ENCODE data around the gene SIPA1L3.

The SIPA1L3 gene

DNA sequence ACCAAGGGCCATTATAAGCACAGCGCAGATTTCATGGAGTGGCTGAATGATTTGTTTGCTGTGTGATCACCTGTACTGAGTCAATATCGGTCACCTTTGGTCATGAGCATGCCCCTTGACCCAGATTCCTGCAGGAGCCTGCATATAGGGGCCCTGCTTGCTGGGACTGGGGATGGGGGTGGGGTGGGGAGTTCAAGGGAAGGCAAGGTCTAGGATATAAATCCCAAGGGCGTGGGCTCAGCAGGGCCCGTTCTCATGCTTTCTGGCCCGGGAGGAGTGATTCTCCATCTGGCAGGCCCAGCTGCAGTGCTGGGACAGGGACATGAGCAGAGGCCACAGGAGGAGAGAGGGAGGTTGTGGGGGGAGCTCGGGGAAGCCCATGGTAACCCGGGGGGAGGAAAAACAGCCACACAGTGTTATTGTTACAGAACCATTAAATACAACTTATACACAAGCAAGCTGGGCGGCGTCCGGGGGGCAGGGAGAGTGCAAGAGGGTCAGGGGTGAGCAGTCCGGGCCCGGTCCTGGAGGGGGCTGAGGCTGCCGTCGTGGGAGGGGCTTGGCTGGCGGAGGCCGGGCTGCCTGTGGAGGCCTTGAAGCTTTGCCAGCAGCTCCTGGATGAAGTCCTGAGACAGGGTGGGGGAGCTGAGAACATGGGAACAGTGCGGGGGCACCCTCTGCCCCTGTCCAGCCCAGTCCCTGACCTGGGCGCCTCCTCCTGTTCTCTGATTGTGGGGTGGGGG lies 344.0 kb downstream of the SIPA1L3 start:
- DNase-seq = peak; percentile 32

DNA sequence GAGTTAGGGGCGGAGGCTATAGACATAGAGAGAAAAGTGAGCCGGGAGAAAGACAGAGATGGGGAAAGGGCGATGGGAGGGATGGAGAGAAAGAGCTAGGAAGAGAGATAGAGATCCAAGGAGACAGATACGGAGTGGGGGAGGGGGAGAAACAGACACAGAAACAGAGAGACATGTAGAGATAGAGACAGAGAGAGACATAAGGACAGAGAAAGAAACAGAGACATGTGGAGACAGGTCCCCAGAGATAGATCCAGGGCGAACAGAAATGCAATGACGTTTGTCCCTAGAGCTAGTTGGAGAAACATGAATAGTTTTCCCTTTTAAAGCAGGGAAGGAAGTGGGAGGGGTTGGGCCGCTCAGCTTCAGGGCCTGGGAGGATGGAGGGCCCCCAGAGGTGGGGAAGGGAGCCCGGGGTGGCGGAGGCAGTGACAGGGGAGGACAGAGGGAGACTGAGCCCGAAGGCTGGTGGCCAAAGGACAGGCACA lies 344.6 kb downstream of the SIPA1L3 start:
- DNase-seq = no peak

DNA sequence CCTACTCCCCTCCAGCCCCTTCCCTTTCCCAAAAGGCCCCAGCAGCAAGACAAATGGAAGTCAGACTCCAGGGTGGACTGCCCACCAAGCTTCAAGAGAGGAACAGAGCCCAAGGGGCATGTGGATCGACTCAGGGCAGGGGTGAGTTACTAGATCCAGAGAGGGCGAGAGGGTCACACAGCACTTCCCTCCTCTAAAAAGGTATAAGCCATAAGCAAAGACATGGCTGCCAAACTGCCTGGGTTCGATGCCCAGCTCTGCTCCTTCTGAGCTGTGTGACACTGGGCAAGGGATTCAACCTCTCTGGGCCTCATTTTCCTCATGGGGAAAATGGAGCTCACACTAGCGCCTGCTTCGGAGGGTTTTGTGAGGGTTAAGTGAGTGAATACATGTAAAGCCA lies 345.4 kb downstream of the SIPA1L3 start:
- no peak for DNase-seq

DNA sequence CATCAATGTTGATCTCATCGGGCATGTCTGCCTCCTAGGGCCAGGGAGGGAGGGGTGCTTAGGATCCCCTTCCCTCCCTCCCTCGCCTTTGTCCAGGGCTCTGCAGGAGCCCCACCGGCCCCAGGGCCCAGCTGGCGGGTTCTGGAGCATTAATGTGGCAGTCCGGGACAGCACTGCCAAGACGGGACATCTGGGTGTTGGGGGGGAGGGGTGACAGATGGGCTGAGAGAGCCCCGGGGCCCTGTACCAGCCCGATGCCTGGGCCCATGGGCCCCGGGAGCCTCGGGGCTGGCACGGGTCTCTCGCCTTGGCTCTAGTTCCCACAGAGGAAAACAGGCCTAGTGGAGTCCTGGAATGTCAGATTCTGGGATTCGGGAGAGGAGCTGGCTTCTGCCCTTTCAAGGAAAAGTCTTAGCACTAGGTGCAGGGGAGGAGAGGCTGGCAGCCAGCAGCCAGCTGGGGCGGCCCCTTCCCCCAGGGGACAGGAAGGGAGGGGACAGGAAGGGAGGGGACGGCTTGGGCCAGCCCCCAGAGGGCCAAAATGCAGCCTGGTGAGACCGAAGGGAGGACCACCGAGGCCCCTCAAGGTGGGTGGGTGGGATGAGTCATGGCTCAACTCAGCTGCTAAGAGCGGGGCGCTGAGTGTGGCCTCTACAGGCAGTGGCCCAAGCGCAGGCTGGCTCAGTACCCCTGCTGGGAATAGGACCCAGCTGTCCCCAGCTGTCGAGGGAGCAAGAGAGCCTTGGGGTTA lies 346.1 kb downstream of the SIPA1L3 start:
- no peak for DNase-seq

DNA sequence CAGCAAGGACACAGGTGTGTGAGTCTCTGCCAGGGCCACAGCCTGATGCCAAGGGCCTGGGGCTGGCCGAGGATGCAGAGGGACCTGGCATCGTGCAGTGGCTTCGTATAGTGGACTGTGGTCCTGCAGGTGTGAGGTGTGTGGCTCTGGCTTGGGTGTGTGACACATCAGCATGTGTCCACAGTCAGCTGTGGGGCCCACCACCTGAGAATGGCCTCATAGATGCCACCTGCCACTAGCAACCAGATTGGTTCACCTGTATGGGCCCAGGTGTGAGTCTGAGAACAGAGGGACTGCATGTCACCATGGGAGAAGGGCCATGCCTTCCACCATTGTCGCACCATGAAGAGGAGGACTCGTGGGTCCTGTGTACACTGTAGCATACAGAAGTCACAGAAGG lies 346.8 kb downstream of the SIPA1L3 start:
- no peak for DNase-seq

DNA sequence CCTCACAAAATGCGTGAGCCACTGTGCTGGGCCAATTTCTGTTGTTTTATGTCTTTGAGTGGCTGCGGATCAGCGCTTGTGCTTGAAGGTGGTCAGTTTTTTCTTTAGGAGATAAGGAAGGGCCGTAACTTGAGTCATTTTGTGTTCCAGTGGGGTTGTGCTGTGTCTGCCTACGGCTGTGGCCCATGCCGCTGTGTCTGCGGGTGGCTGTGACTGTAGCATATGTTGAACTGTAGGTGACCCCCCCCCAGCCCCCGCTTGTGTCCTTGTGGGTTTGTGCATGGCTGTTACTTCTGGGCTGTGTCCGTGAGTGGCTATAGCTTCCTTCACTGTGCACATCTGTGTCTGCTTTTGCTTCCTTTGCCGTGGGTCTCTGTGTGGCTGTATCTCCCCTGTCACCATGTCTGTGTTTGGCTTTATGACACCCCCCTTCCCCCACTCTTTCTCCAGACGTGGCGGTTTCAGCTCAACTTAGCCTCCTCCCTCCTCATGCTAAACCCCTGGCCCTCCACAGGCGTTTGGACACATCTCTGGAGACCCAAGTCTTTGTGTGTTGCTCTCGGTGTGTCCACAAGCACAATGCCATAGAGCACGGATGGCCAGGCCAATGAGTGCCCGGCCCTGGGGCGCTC lies 348.5 kb downstream of the SIPA1L3 start:
- peak; percentile 28 for DNase-seq

Data from NCI-H146 (cell line).